ENCODE results near the gene SDSL.

SDSL gene

DNA sequence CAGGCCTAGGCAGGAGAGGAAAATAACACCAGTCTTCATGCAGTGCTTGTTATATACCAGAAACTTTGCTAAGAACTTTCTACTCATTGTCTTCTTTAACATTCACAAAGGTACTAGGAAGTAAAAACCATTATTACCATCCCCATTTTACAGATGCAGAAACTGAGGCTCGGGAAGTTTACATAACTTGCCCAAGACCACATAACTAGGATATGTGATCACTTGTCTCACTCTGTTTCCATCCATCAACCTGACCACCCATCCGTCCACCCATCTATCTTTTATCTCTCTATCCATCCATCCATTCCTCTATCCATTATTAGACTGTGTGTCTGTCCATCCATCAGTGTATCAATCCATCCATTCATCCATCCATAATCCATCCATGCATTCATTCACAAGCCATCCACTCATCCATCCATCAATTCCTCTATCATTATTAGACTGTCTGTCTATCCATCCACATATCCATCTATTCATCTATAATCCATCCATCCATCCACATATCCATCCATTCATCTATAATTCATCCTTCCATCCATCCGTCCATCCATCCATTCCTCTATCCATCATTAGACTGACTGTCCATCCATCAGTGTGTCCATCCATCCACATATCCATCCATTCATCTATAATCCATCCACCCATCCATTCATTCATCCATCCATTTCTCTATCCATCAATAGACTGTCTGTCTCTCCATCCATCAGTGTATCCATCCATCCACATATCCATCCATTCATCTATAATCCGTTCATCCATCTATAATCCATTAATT is 16.5 kb downstream of the SDSL start:
- Histone ChIP-seq H3K9me3 (ENCODE audit: control insufficient read depth, low read length) (no peaks in the 10 kb centered on the region), H3K36me3 (ENCODE audit: control insufficient read depth, insufficient read depth, low read length) (no peaks in the 10 kb centered on the region), H3K4me3 (ENCODE audit: extremely low read depth, insufficient read depth, low read length, poor library complexity, severe bottlenecking) (no peak overlapping the region), H3K27ac (ENCODE audit: low read depth, low read length, severe bottlenecking) (no peak overlapping the region), H3K4me1 (ENCODE audit: control insufficient read depth, insufficient read depth, low read length, poor library complexity, severe bottlenecking) (no peaks in the 10 kb centered on the region)
- WGBS, 2 experiments (ENCODE audit: insufficient coverage in 2 of 2) = 76 to 87% methylated on average over 4 of the region's 4 CpGs

DNA sequence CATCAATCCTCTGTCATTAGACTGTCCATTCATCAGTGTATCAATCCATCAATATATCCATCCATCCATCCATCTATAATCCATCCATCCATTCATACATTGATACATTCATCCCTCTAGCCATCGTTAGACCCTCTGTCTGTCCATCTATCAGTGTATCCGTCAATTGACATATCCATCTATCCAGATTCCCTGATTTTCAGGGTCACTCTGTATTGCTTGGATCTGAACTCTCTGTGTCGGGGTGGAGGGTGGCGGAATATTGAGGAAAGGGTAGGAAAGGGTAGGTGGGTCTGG is 17.1 kb downstream of the SDSL start:
- WGBS, 2 experiments (ENCODE audit: insufficient coverage in 2 of 2) = 31 to 38% methylated on average over 3 to 4 of the region's 4 CpGs
- Histone ChIP-seq H3K9me3 (ENCODE audit: control insufficient read depth, low read length) (no peaks in the 10 kb centered on the region), H3K4me3 (ENCODE audit: extremely low read depth, insufficient read depth, low read length, poor library complexity, severe bottlenecking) (no peak overlapping the region), H3K4me1 (ENCODE audit: control insufficient read depth, insufficient read depth, low read length, poor library complexity, severe bottlenecking) (no peaks in the 10 kb centered on the region), H3K36me3 (ENCODE audit: control insufficient read depth, insufficient read depth, low read length) (no peaks in the 10 kb centered on the region), H3K27ac (ENCODE audit: low read depth, low read length, severe bottlenecking) (no peak overlapping the region)

DNA sequence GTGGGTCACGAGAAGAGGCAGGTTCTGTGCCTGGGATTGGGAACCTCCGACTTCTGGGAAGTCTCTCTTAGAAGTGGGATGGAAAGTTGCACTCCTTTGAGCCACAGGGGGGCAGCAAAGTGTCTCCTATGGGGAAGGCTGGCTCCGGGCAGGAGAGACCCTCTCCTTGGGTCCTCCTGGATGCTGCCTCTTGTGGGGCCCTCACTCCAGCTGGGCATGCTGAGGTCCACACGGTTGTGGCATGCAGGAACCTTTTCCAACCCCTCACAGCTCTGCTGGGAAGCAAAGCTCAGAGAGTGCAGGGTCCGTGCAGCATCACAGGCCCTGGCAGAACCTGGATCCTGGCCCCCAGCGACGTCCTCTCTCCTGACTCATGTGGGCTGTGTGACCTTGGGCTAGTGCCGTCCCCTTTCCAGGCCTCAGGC is 17.4 kb downstream of the SDSL start:
- 42 to 48% methylated on average over 7 to 8 of the region's 8 CpGs for WGBS, 2 experiments (ENCODE audit: insufficient coverage in 2 of 2)
- H3K36me3 ChIP-seq (ENCODE audit: control insufficient read depth, insufficient read depth, low read length) = no peaks in the 10 kb centered on the region
- no peaks in the 10 kb centered on the region for H3K9me3 ChIP-seq (ENCODE audit: control insufficient read depth, low read length)
- H3K4me3 ChIP-seq (ENCODE audit: extremely low read depth, insufficient read depth, low read length, poor library complexity, severe bottlenecking) = no peak overlapping the region
- no peaks in the 10 kb centered on the region for H3K4me1 ChIP-seq (ENCODE audit: control insufficient read depth, insufficient read depth, low read length, poor library complexity, severe bottlenecking)
- no peak overlapping the region for H3K27ac ChIP-seq (ENCODE audit: low read depth, low read length, severe bottlenecking)

DNA sequence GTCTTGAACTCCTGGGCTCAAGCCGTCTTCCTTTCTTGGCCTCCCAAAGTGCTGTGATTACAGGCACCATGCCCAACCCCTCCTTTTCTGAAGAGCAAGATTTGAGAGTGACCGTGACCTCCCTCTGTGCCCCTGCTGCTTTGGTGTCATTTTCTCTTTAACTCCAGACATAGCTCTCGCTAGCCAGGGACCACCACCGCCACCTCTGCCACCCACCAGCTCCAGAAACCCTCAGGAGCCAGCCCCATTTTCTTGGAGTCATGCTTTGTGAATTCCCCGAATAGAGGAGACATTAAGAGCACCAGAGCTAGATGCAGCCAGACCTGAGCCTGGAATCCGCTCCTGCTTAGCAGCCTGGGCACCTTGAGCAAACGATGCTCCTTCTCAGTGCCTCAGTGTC is 18.2 kb downstream of the SDSL start:
- no peaks in the 10 kb centered on the region for H3K9me3 ChIP-seq (ENCODE audit: control insufficient read depth, low read length)
- WGBS, 2 experiments (ENCODE audit: insufficient coverage in 2 of 2) = 88 to 93% methylated on average over 4 to 7 of the region's 7 CpGs
- no peak overlapping the region for H3K27ac ChIP-seq (ENCODE audit: low read depth, low read length, severe bottlenecking)
- no peak overlapping the region for H3K4me3 ChIP-seq (ENCODE audit: extremely low read depth, insufficient read depth, low read length, poor library complexity, severe bottlenecking)
- H3K36me3 ChIP-seq (ENCODE audit: control insufficient read depth, insufficient read depth, low read length) = no peaks in the 10 kb centered on the region
- no peaks in the 10 kb centered on the region for H3K4me1 ChIP-seq (ENCODE audit: control insufficient read depth, insufficient read depth, low read length, poor library complexity, severe bottlenecking)

DNA sequence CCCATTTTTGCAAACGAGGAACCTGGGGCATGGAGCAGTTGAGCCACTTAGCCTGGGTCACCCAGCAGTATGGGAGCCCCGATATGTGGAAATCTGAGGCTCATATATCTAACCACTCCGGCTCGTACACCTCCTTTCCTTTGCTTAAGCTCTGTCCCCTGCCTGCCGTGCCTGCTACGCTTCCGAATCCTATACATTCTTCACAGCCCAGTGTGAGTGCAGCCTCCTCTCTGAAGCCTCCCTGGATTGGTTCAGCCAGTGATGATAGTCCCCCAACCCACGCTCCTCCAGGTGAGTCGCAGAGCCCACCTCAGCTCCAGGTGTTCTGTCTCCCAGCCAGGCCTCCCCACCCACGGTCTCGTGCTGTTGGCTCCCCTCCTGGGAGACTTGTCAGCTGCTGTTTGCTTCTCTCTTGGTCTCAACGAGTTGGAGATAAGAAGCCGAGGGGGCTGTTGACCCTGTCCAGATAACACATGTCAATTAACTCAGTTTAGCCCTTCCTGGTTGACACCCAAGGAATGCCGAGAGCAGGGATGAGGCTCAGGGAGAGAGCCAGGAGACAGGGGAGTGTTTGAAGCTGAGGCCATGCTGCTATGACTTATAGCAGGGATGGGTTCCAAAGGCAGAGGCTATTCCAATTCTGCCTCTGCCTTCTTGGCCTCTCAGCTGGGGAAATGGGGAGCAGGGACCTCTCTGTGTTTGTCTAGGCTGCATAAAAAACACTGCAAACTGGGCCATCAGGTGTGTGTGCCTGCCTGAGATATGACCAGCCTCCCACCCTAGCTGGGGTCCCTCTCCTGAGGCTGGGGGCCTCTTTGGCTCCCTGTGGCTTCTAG is 19.0 kb downstream of the SDSL start:
- no peaks in the 10 kb centered on the region for H3K4me1 ChIP-seq (ENCODE audit: control insufficient read depth, insufficient read depth, low read length, poor library complexity, severe bottlenecking)
- H3K27ac ChIP-seq (ENCODE audit: low read depth, low read length, severe bottlenecking) = no peak overlapping the region
- no peak overlapping the region for H3K4me3 ChIP-seq (ENCODE audit: extremely low read depth, insufficient read depth, low read length, poor library complexity, severe bottlenecking)
- 69 to 79% methylated on average over 12 to 13 of the region's 14 CpGs for WGBS, 2 experiments (ENCODE audit: insufficient coverage in 2 of 2)
- H3K9me3 ChIP-seq (ENCODE audit: control insufficient read depth, low read length) = no peaks in the 10 kb centered on the region
- no peaks in the 10 kb centered on the region for H3K36me3 ChIP-seq (ENCODE audit: control insufficient read depth, insufficient read depth, low read length)

DNA sequence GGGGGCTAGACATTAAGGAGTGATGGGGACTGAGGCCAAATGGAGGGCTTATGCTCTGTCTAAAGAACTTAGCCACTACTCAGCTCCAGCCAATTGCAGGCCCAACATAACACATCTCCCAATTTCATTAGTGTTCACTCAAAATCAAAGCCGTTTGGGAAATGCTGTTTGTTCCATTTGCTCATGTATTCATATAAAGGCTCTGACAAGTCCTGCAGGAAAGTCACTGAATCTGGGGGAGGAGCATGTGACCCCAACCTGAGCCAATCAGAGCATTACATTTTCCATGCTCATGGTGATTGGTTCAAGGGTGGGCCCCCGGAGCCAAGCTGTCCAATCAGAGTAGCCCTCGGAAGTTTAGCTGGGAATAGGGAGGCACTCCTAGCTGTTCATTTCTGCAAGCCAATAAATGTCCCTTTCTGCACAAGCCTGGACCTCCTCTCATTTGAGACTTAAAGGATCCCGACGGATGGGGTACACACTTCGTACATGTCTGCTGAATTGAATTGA is 20.9 kb downstream of the SDSL start:
- no peaks in the 10 kb centered on the region for H3K4me1 ChIP-seq (ENCODE audit: control insufficient read depth, insufficient read depth, low read length, poor library complexity, severe bottlenecking)
- WGBS, 2 experiments (ENCODE audit: insufficient coverage in 2 of 2) = 89 to 95% methylated on average over 5 to 6 of the region's 6 CpGs
- H3K27ac ChIP-seq (ENCODE audit: low read depth, low read length, severe bottlenecking) = no peak overlapping the region
- H3K4me3 ChIP-seq (ENCODE audit: extremely low read depth, insufficient read depth, low read length, poor library complexity, severe bottlenecking) = no peak overlapping the region
- H3K9me3 ChIP-seq (ENCODE audit: control insufficient read depth, low read length) = no peaks in the 10 kb centered on the region
- H3K36me3 ChIP-seq (ENCODE audit: control insufficient read depth, insufficient read depth, low read length) = no peaks in the 10 kb centered on the region

DNA sequence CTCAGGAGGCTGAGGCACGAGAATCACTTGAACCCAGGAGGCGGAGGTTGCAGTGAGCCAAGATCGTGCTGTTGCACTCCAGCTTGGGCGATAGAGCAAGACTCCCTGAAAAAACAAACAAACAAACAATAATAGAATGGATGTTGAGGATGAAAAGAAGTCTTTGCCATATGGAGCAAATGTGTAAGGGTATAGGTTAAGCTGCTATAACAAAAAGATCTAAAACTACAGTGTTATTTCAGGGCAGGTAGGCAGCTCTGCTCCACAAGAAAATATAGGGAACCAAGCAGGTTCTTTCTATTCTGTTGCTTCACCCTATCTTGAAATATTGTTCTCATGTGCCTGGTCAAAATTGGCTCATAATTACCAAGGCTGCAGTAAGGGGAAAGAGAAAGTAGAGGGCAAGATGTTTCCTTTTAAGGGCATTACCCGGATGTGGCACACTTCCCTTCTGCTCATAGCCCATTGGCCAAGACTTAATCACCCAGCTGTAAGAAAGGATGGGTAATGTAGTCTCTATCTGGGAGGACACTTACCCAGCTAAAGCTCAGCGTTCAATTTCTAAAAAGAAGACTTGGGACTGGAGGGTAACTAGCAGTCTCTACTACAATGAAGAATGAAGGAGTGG is 23.5 kb downstream of the SDSL start:
- Histone ChIP-seq H3K4me3 (ENCODE audit: extremely low read depth, insufficient read depth, low read length, poor library complexity, severe bottlenecking) (no peak overlapping the region), H3K9me3 (ENCODE audit: control insufficient read depth, low read length) (no peaks in the 10 kb centered on the region), H3K4me1 (ENCODE audit: control insufficient read depth, insufficient read depth, low read length, poor library complexity, severe bottlenecking) (no peaks in the 10 kb centered on the region), H3K27ac (ENCODE audit: low read depth, low read length, severe bottlenecking) (no peak overlapping the region), H3K36me3 (ENCODE audit: control insufficient read depth, insufficient read depth, low read length) (no peaks in the 10 kb centered on the region)
- WGBS, 2 experiments (ENCODE audit: insufficient coverage in 2 of 2) = 95 to 100% methylated on average over 2 to 3 of the region's 6 CpGs

DNA sequence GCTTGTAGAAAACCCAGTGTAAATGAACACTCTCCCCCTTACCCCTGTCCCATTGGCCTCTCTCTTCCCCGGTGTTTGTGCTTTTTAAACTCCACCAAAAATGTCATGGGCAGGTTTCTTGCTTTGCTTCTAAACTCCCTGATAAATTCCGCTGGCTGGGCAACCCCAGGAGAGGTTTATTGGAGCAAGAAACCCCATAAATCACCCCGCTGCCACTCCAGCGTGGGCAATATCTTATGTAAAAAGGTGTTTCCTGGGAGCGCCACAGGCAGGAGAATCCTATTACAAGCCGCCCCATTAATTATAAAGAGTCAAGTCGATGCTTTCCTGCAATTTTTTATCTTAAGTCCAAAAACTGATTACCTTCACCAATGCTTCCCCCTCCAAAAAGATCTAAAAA is 26.7 kb downstream of the SDSL start:
- Histone ChIP-seq H3K9me3 (ENCODE audit: control insufficient read depth, low read length) (no peaks in the 10 kb centered on the region), H3K36me3 (ENCODE audit: control insufficient read depth, insufficient read depth, low read length) (no peaks in the 10 kb centered on the region), H3K27ac (ENCODE audit: low read depth, low read length, severe bottlenecking) (no peak overlapping the region), H3K4me1 (ENCODE audit: control insufficient read depth, insufficient read depth, low read length, poor library complexity, severe bottlenecking) (no peaks in the 10 kb centered on the region), H3K4me3 (ENCODE audit: extremely low read depth, insufficient read depth, low read length, poor library complexity, severe bottlenecking) (no peak overlapping the region)
- WGBS, 2 experiments (ENCODE audit: insufficient coverage in 2 of 2) = 69 to 83% methylated on average over 2 to 4 of the region's 7 CpGs

DNA sequence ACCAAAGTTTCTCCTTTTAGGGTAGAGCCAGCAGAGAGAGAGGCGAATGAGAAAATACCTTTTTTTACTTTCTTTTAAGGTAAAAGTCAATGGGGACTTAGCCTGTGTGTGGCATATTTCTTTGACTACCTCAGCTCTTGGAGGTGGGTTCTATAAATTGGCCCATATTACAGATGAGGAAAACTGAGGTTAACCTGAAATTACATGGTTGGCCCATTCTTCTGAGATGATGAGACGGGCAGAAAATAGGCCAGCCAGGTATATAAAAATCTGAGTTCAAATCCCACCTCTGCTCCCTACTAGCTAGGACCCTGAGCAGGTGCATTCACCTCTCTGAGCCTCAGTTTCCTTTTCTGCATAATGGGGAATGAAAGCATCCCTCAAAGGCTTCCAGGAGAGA is 27.1 kb downstream of the SDSL start:
- no peaks in the 10 kb centered on the region for H3K9me3 ChIP-seq (ENCODE audit: control insufficient read depth, low read length)
- H3K4me3 ChIP-seq (ENCODE audit: extremely low read depth, insufficient read depth, low read length, poor library complexity, severe bottlenecking) = no peak overlapping the region
- 67 to 88% methylated on average over 1 of the region's 2 CpGs for WGBS, 2 experiments (ENCODE audit: insufficient coverage in 2 of 2)
- no peaks in the 10 kb centered on the region for H3K4me1 ChIP-seq (ENCODE audit: control insufficient read depth, insufficient read depth, low read length, poor library complexity, severe bottlenecking)
- no peaks in the 10 kb centered on the region for H3K36me3 ChIP-seq (ENCODE audit: control insufficient read depth, insufficient read depth, low read length)
- no peak overlapping the region for H3K27ac ChIP-seq (ENCODE audit: low read depth, low read length, severe bottlenecking)

DNA sequence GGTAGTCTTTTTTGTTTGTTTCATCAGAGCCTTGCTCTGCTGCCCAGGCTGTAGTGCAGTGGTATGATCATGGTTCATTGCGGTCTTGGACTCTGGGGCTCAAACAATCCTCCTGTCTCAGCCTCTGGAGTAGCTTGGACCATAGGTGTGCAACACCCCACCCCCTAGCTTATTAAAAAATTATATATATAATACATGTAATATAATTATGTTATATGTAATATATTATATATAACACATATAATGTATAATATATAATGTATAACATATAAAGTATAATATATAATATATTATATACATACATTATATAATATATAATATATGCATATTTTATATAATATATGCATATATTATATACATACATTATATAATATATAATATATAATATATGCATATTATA is 27.7 kb downstream of the SDSL start:
- no peaks in the 10 kb centered on the region for H3K9me3 ChIP-seq (ENCODE audit: control insufficient read depth, low read length)
- no peak overlapping the region for H3K27ac ChIP-seq (ENCODE audit: low read depth, low read length, severe bottlenecking)
- no peak overlapping the region for H3K4me3 ChIP-seq (ENCODE audit: extremely low read depth, insufficient read depth, low read length, poor library complexity, severe bottlenecking)
- WGBS, 2 experiments (ENCODE audit: insufficient coverage in 2 of 2) = 83% methylated on average over 1 of the region's 1 CpG; no CpG with 5 or more reads in 1 of the 2 experiments
- no peaks in the 10 kb centered on the region for H3K4me1 ChIP-seq (ENCODE audit: control insufficient read depth, insufficient read depth, low read length, poor library complexity, severe bottlenecking)
- H3K36me3 ChIP-seq (ENCODE audit: control insufficient read depth, insufficient read depth, low read length) = no peaks in the 10 kb centered on the region

Measured in mesodermal cell (in vitro differentiated cells).